Measurements from ENCODE around the gene STEAP3.

The STEAP3 gene

DNA sequence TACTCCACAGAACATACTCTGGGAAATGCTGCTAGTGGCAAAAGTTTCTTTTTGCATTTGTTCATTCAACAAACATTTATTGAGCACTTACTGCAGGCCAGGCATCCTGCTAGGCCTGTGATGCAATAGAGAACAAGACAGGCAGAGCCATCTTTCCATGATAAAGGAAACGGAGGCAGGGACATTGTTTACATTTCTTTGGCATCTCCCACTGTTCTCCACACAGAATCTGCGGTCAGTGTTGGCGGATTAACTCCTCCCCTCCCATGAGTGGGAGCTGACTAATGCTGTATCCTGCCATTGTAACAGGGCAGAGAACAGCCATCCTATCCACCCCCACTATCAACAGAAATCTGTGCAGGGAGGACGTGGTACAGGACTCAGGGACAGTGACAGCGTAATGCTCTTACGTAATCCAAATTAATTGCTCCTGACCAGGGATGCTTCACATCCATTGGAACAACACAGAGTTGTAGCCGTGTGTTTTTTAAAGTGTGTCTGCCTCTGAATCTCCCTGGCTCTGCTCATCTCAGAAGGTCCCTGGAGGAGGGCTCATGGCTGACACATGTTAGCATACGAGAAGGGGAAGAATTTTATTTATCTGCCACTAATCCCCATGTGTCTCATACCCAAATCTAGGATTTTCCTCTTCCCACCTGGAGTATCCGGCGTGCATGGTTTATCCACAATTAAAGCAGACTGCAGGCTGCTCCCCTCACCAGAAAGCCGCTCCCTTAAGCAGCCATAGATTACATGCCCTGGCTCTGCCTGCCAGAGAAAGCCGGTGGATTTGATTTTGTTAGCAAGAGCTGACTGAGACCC lies 32.3 kb downstream of the STEAP3 start:
- no peak overlapping the region for H3K9ac ChIP-seq (ENCODE audit: low read length in 2 of 2)
- H3K4me3 ChIP-seq (ENCODE audit: low read length in 2 of 2), result no peak overlapping the region
- no peak overlapping the region for H3K27ac ChIP-seq (ENCODE audit: low read length)
- no peaks in the 10 kb centered on the region for H3K36me3 ChIP-seq (ENCODE audit: control insufficient read depth in 2 of 2, insufficient read depth in 2 of 2, low read length in 2 of 2)
- H3K4me1 ChIP-seq (ENCODE audit: control insufficient read depth, insufficient read depth, low read length), result peaks cover 6% of the 10 kb centered on the region
- H3K9me3 ChIP-seq (ENCODE audit: control insufficient read depth in 2 of 2, low read length in 2 of 2), result no peaks in the 10 kb centered on the region
- H3K27me3 ChIP-seq (ENCODE audit: control insufficient read depth in 1 of 2, insufficient read depth in 2 of 2, low read length in 2 of 2), result no peaks in the 10 kb centered on the region

DNA sequence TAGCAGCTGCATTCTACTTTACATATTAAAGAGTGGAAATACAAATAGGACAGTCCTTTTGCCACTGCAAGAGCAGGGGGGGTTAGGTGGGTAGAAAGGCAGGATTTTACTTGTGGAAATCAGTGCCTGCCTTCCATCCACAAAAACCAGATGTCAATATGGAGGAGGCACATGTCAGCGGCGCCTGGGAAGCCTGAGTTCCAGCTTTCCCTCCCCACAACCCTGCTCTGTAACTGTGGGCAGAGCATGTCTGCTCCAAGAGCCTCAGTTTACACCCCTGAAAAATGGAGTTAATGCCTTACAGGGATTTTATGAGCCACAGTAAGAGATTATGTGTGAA lies 32.9 kb downstream of the STEAP3 start:
- Histone ChIP-seq H3K4me1 (ENCODE audit: control insufficient read depth, insufficient read depth, low read length) (peaks cover 6% of the 10 kb centered on the region), H3K4me3 (ENCODE audit: low read length in 2 of 2) (no peak overlapping the region), H3K36me3 (ENCODE audit: control insufficient read depth in 2 of 2, insufficient read depth in 2 of 2, low read length in 2 of 2) (no peaks in the 10 kb centered on the region), H3K9me3 (ENCODE audit: control insufficient read depth in 2 of 2, low read length in 2 of 2) (no peaks in the 10 kb centered on the region), H3K9ac (ENCODE audit: low read length in 2 of 2) (no peak overlapping the region), H3K27me3 (ENCODE audit: control insufficient read depth in 1 of 2, insufficient read depth in 2 of 2, low read length in 2 of 2) (no peaks in the 10 kb centered on the region), H3K27ac (ENCODE audit: low read length) (no peak overlapping the region)

DNA sequence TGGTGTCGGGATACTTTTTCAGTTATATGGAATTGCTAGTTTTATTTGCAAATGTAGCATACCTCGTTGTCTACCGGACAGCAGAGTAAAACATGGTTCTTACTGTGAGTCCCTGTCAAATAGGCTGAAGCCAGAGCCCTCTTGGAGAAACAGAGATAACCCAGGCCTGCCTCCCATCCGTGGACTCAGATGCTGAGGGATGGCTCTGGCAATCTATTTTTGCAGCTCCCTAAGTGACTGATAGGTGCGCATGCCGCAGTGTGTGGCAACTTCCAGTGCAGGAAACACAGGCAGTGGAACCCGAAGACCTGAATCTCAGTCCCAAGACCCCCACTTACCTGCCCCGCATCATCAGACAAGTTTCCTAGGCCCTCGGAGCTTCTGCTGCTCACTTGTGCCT lies 33.6 kb downstream of the STEAP3 start:
- no peak overlapping the region for H3K4me3 ChIP-seq (ENCODE audit: low read length in 2 of 2)
- peaks cover 6% of the 10 kb centered on the region for H3K4me1 ChIP-seq (ENCODE audit: control insufficient read depth, insufficient read depth, low read length)
- no peaks in the 10 kb centered on the region for H3K27me3 ChIP-seq (ENCODE audit: control insufficient read depth in 1 of 2, insufficient read depth in 2 of 2, low read length in 2 of 2)
- H3K36me3 ChIP-seq (ENCODE audit: control insufficient read depth in 2 of 2, insufficient read depth in 2 of 2, low read length in 2 of 2), result no peaks in the 10 kb centered on the region
- H3K9me3 ChIP-seq (ENCODE audit: control insufficient read depth in 2 of 2, low read length in 2 of 2), result no peaks in the 10 kb centered on the region
- H3K9ac ChIP-seq (ENCODE audit: low read length in 2 of 2), result no peak overlapping the region
- no peak overlapping the region for H3K27ac ChIP-seq (ENCODE audit: low read length)

- H3K4me3 ChIP-seq (ENCODE audit: low read length in 2 of 2), result no peak overlapping the region
- no peak overlapping the region for H3K27ac ChIP-seq (ENCODE audit: low read length)
- peaks cover 3% of the 10 kb centered on the region for H3K4me1 ChIP-seq (ENCODE audit: control insufficient read depth, insufficient read depth, low read length)
- H3K9ac ChIP-seq (ENCODE audit: low read length in 2 of 2), result no peak overlapping the region
- no peaks in the 10 kb centered on the region for H3K36me3 ChIP-seq (ENCODE audit: control insufficient read depth in 2 of 2, insufficient read depth in 2 of 2, low read length in 2 of 2)
- no peaks in the 10 kb centered on the region for H3K27me3 ChIP-seq (ENCODE audit: control insufficient read depth in 1 of 2, insufficient read depth in 2 of 2, low read length in 2 of 2)
- no peaks in the 10 kb centered on the region for H3K9me3 ChIP-seq (ENCODE audit: control insufficient read depth in 2 of 2, low read length in 2 of 2)
Observed at GRCh38 chr2:119259296-119259860, 35.7 kb downstream of the STEAP3 start.

DNA sequence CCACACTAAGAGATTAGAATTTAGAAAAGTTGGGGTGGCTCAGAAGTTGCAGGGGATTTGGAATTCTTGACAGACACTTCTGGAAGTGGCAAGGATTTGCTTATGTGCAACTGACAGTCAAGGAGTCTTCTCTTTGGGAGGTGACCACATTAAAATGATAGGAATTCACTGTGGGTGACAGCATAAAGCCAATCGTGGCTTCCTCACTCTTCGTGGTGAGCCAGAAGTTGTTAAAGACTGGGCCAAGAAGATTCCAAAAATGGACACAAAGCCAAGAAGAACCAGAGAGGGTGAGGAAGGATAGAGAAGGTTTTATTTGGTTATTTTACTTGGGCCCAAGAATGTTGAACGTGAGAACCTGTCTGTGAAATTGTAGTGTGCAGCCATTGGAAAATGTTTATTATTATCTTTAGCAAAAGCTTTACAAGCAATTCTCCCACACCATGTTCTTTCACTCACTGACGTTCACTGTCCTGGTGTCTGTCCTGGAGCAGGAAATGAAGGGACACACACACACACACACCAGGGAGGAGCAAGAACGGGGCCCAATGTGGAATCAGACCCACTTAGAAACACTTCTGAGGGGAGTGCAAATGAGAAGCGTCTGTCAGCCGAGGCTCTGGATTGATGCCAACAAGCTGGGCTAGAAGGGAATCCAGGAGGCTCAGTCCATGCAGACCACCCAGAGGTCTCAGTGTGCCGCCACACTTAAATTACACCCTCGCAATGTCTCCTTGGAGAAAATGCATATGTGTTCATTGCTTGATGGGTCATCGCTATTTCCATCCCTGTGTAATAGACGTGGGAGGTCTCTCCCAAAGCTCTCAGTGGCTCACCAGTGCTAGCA lies 37.2 kb downstream of the STEAP3 start:
- no peak overlapping the region for H3K27ac ChIP-seq (ENCODE audit: low read length)
- H3K36me3 ChIP-seq (ENCODE audit: control insufficient read depth in 2 of 2, insufficient read depth in 2 of 2, low read length in 2 of 2), result no peaks in the 10 kb centered on the region
- no peaks in the 10 kb centered on the region for H3K27me3 ChIP-seq (ENCODE audit: control insufficient read depth in 1 of 2, insufficient read depth in 2 of 2, low read length in 2 of 2)
- H3K9ac ChIP-seq (ENCODE audit: low read length in 2 of 2), result no peak overlapping the region
- no peak overlapping the region for H3K4me3 ChIP-seq (ENCODE audit: low read length in 2 of 2)
- H3K4me1 ChIP-seq (ENCODE audit: control insufficient read depth, insufficient read depth, low read length), result peaks cover 3% of the 10 kb centered on the region
- no peaks in the 10 kb centered on the region for H3K9me3 ChIP-seq (ENCODE audit: control insufficient read depth in 2 of 2, low read length in 2 of 2)

DNA sequence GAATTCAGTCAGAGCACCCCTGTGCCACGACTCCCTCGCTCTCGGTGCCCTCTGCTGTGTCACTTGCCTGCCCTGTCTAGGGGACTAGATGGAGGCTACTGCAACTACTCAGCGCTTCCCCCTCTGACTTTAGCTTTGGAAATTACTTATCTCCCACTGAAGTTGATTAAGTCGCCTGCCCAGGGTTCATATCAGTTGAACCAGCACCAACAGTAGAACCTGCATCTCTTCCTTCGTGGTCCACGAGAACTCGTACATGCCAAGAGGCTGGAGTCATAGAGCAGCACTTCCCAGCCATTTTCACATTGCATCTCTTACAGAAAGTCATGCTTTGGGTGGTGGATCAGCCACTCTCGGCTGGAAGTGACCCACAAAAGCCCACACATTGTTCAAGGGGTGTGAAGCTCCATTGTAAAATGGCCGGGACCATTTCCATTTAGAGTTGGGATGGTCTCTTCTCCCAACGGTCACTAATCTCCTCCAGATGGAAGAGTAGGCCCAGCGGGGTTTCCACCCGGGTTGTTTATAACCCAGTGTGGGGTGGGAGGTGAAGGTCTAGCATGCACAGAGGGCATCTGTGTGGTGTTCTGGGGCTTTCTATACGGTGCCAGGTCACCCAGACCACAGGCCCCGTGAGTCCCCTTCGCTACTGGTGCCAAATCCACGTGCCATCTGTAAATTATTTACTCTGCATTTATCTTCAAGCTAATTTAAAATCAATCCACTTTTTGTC lies 38.0 kb downstream of the STEAP3 start:
- Histone ChIP-seq H3K4me3 (ENCODE audit: low read length in 2 of 2) (no peak overlapping the region), H3K36me3 (ENCODE audit: control insufficient read depth in 2 of 2, insufficient read depth in 2 of 2, low read length in 2 of 2) (no peaks in the 10 kb centered on the region), H3K9me3 (ENCODE audit: control insufficient read depth in 2 of 2, low read length in 2 of 2) (no peaks in the 10 kb centered on the region), H3K9ac (ENCODE audit: low read length in 2 of 2) (no peak overlapping the region), H3K27ac (ENCODE audit: low read length) (no peak overlapping the region), H3K4me1 (ENCODE audit: control insufficient read depth, insufficient read depth, low read length) (peaks cover 3% of the 10 kb centered on the region), H3K27me3 (ENCODE audit: control insufficient read depth in 1 of 2, insufficient read depth in 2 of 2, low read length in 2 of 2) (no peaks in the 10 kb centered on the region)

GRCh38 chr2:119263025-119263424 lies 39.4 kb downstream of the STEAP3 start:
- Histone ChIP-seq H3K4me1 (ENCODE audit: control insufficient read depth, insufficient read depth, low read length) (peaks cover 3% of the 10 kb centered on the region), H3K27me3 (ENCODE audit: control insufficient read depth in 1 of 2, insufficient read depth in 2 of 2, low read length in 2 of 2) (no peaks in the 10 kb centered on the region), H3K9me3 (ENCODE audit: control insufficient read depth in 2 of 2, low read length in 2 of 2) (no peaks in the 10 kb centered on the region), H3K27ac (ENCODE audit: low read length) (no peak overlapping the region), H3K4me3 (ENCODE audit: low read length in 2 of 2) (no peak overlapping the region), H3K36me3 (ENCODE audit: control insufficient read depth in 2 of 2, insufficient read depth in 2 of 2, low read length in 2 of 2) (no peaks in the 10 kb centered on the region), H3K9ac (ENCODE audit: low read length in 2 of 2) (no peak overlapping the region)

DNA sequence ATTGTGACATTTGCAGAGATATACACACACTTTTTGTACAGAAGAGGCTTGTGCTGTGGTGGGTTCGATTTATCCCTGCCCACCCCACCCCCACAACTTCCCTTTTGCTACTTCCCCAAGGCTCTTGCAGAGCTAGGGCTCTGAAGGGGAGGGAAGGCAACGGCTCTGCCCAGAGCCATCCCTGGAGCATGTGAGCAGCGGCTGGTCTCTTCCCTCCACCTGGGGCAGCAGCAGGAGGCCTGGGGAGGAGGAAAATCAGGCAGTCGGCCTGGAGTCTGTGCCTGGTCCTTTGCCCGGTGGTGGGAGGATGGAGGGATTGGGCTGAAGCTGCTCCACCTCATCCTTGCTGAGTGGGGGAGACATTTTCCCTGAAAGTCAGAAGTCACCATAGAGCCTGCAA lies 40.0 kb downstream of the STEAP3 start:
- Histone ChIP-seq H3K27me3 (ENCODE audit: control insufficient read depth in 1 of 2, insufficient read depth in 2 of 2, low read length in 2 of 2) (no peaks in the 10 kb centered on the region), H3K36me3 (ENCODE audit: control insufficient read depth in 2 of 2, insufficient read depth in 2 of 2, low read length in 2 of 2) (no peaks in the 10 kb centered on the region), H3K4me1 (ENCODE audit: control insufficient read depth, insufficient read depth, low read length) (peaks cover 3% of the 10 kb centered on the region), H3K9ac (ENCODE audit: low read length in 2 of 2) (no peak overlapping the region), H3K9me3 (ENCODE audit: control insufficient read depth in 2 of 2, low read length in 2 of 2) (no peaks in the 10 kb centered on the region), H3K4me3 (ENCODE audit: low read length in 2 of 2) (no peak overlapping the region), H3K27ac (ENCODE audit: low read length) (no peak overlapping the region)

- H3K27ac ChIP-seq (ENCODE audit: low read length), result no peak overlapping the region
- H3K4me3 ChIP-seq (ENCODE audit: low read length in 2 of 2), result no peak overlapping the region
- H3K27me3 ChIP-seq (ENCODE audit: control insufficient read depth in 1 of 2, insufficient read depth in 2 of 2, low read length in 2 of 2), result no peaks in the 10 kb centered on the region
- H3K9me3 ChIP-seq (ENCODE audit: control insufficient read depth in 2 of 2, low read length in 2 of 2), result peaks cover 0 to 1% of the 10 kb centered on the region in 2 donors
- H3K36me3 ChIP-seq (ENCODE audit: control insufficient read depth in 2 of 2, insufficient read depth in 2 of 2, low read length in 2 of 2), result no peaks in the 10 kb centered on the region
- H3K9ac ChIP-seq (ENCODE audit: low read length in 2 of 2), result no peak overlapping the region
- H3K4me1 ChIP-seq (ENCODE audit: control insufficient read depth, insufficient read depth, low read length), result no peaks in the 10 kb centered on the region
Observed at GRCh38 chr2:119264781-119265692, 41.4 kb downstream of the STEAP3 start.

DNA sequence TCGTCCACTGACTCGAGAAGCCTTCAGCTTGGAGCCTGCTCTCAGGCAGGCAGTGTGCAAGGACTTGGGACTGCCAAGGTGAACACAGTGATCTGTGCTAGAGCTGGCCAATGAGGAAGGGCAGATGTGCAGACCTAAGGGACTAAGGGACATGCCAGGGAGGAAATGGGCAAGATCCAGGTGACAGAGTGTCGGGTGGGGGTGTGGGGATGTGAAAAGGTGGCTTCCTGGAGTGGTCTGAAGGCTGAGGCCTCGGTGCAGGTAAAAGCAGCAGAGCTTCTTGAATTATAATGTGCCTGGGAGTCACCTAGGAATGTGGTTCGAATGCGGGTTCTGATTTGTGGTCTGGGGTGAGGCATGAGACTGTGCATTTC lies 42.0 kb downstream of the STEAP3 start:
- Histone ChIP-seq H3K27ac (ENCODE audit: low read length) (no peak overlapping the region), H3K27me3 (ENCODE audit: control insufficient read depth in 1 of 2, insufficient read depth in 2 of 2, low read length in 2 of 2) (no peaks in the 10 kb centered on the region), H3K4me3 (ENCODE audit: low read length in 2 of 2) (no peak overlapping the region), H3K9me3 (ENCODE audit: control insufficient read depth in 2 of 2, low read length in 2 of 2) (peaks cover 4 to 7% of the 10 kb centered on the region in 2 donors), H3K36me3 (ENCODE audit: control insufficient read depth in 2 of 2, insufficient read depth in 2 of 2, low read length in 2 of 2) (no peaks in the 10 kb centered on the region), H3K4me1 (ENCODE audit: control insufficient read depth, insufficient read depth, low read length) (no peaks in the 10 kb centered on the region), H3K9ac (ENCODE audit: low read length in 2 of 2) (no peak overlapping the region)

Measured in stomach smooth muscle (tissue), 2 donors.